Activated T-cell treated with anti-CD3 and anti-CD28 coated beads for 48 hours (primary cell): Measurements from ENCODE around the gene LYRM7.
"Not testable (repeated sequence)": the region's sequence is repeated elsewhere in the genome, so short reads cannot be mapped to it uniquely, and the experiment has no call there.

Source experiments
- DNase-seq: peaks from one replicate; pipeline ENCODE4 v3.0.0-alpha.2; 2020; ENCODE audit warnings: low read depth

LYRM7 gene

DNA sequence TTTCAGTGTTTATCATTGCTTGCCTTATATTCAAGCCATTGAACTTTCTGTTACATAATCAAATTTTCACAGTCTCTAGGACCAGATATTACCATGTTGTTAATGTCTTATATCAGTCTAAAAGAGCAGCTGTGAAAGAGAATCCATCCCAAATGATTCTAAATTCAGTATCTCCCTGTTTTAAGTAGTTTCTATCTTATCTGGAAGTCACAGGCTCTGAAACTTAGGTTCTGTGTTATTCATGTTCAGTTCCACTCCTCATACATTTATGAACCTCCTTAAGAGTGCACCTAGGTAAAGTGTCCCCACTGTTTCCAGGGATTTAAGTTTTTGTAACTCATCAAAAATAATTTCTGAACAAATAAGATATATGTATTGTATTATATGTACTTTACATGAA lies 9.7 kb downstream of the LYRM7 start:
- no peak for DNase-seq

DNA sequence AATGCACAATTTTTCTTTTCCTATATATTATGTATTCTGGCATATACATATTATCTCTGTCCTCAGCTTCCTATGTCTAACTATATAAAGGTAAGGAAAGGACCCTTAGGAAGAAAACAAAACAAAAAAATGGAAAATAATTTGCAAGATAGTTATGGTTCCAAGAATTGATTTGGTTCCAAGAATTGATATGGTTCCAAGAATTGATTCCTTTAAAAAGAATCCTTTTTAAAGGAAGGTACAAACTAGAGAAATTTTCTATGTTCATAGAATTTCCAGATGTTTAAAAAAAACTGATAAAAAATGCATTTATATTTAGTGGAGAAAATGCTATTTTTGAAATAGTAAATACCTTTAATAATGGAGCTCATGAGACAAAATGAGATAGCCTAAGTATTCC lies 12.1 kb downstream of the LYRM7 start:
- no peak for DNase-seq

DNA sequence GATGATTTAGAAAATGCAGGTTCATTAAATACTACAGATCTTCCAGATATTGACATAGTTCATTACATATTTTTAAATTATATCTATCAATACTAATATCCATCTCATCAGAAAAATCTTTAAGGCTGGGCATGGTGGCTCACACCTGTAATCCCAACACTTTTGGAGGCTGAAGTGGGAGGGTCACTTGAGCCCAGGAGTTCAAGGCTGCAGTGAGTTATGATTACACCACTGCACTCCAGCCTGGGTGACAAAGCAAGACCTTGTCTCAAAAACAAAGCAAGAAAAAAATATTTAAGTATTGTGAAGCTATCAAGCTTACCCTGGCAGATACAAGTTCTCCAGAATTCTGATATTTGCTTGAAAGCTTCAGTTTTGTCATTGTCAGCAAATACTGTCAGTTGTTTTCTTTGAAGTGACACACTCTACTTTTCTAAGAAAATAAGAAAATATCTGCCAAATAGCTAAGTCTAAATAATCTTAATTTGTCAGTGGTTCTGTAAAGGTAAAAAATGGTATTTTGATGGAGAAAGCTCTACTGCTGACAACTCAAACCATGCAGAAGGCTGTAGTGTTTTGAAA lies 14.9 kb downstream of the LYRM7 start:
- DNase-seq, result no peak

DNA sequence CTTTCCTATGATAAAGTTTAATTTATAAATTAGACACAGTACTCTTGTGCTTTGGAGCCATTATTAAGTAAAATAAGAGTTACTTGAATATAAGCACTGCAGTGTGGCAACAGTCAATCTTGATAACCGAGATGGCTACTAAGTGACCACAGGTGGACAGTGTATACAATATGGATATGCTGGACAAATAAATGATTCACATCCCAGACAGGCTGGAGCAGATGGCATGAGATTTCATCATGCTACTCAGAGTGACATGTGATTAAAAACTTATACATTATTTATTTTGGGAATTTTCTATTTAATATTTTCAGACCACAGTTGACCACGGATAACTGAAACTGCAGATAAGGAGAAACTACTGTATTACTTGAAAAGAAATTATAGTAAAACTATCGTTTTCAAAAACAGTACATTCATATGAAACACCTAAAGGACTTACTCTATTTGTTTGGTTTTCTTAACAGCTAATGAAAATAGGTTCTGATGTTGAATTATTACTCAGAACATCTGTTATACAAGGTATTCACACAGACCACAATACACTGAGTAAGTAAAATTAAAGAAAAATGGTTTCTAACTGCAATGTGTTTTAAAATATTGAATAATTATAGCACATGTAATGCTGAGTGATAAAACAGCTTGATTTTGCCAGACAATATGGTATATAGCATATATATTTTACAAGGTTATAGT lies 16.0 kb downstream of the LYRM7 start:
- DNase-seq, result no peak

DNA sequence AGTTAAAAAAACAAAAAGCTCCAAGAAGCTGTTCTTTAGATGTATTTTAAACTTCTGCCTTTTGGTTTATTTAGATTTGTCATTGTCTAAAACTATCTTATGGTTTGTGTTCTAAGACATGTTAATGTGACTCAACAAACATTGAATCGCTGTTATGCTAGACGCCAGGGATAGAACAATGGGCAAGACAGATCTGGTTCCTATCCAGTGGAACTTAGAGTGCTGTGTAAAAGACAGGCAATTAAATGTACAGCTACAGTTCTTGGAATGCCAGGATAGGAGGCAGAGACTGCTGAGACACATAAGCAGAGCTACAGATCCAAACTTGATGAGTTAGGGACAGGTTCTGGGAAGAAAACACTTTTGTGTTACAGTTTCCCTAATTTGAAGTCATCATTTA lies 22.4 kb downstream of the LYRM7 start:
- no peak for DNase-seq

DNA sequence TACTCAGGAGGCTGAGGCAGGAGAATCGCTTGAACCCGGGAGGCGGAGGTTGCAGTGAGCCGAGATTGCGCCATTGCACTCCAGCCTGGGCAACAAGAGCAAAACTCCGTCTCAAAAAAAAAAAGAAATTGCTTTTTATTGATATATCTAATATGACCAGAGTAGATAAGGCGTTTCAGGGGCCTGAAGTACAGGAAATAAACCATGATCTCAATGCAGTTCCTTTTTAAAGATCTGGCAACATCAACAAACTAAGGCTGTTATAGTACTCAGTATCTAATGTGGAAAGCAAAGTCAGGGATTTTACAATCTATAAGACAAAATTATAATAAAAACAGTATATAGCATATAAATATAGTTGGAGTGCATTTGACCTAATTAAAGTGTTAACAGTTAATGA lies 23.2 kb downstream of the LYRM7 start:
- not testable (repeated sequence) for DNase-seq

DNA sequence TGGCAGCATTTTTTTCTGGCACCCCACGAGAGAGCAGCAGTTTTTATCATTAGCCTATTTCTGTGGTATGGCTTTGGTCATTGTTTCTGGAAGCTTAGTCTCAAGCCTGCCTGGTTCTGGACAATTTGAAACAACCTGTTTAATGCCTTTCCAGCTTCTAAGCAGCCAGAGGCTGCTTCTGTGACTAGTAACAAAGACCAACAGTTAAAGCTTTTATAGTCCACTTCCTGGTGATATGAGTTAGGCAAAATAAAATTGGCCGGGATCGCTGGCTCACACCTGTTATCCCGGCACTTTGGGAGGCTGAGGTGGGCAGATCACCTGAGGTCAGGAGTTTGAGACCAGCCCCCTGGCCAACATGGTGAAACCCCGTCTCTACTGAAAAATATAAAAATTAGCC lies 24.0 kb downstream of the LYRM7 start:
- no peak for DNase-seq

DNA sequence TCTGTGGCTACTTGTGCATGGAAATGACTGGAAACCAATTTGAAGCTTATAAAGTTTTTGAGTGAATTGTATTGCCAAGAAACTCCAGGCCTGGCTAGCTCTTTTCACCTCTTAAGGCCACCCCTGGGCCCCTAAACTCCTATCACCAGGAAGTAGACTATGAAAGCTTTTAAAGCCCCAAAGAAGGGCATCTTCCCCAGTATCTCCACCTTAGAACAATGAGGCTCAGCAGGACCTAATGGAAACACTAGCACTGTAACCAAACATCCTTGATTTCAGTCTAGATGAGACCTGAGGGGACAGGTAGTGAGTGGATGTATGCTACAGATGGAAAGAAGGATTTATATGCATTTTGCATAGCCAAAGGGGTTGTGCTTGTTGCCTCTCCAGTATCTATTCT lies 25.0 kb downstream of the LYRM7 start:
- no peak for DNase-seq

DNA sequence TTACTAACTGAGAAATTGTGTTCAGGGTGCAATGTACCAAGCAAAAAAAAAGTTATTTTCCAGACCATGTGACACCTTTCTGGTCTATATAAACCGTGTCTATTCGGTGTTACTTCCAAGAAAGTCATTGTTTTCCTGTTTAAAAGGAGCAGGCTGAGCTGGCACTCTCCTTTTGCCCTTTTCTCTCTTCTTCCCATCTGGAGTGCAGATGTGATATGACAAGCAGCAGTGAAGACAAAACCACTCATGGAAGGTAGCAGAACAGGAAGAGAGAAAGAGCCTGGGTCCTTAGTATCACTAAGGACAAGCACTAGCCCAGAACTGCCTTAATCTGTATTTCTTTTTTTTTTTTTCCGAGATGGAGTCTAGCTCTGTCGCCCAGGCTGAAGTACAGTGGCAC lies 25.6 kb downstream of the LYRM7 start:
- DNase-seq, result no peak

DNA sequence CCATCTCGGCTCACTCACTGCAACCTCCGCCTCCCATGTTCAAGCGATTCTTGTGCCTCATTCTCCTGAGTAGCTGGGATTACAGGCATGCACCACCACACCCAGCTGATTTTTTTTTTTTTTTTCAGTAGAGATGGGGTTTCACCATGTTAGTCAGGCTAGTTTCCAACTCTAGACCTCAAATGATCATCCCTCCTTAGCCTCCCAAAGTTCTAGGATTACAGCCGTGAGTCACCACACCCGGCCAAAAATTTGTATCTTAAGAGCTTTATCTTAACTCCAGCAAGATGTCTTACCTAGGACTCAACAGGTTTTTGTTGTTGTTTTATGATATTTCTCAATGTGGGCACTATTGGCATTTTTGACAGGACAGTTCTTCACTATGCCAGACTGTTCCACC lies 27.9 kb downstream of the LYRM7 start:
- no peak for DNase-seq

DNA sequence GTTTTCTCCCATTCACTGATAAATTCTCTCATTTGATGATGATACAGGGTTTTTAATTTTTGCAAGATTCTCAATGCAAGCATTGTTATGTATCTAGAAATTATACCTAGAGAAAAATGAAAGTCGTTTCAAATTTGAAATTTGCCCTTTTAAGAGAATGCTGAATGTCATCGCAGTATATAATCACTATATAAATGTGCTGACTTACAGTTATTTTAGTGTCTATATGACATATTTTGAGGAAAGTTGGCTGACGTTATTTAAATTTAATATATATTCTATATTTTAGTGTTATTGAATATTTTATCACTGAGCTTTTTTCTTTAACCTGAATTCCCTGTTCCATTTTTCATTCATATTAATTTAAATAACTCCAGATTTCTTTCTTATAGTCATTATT lies 29.8 kb downstream of the LYRM7 start:
- DNase-seq, result no peak

DNA sequence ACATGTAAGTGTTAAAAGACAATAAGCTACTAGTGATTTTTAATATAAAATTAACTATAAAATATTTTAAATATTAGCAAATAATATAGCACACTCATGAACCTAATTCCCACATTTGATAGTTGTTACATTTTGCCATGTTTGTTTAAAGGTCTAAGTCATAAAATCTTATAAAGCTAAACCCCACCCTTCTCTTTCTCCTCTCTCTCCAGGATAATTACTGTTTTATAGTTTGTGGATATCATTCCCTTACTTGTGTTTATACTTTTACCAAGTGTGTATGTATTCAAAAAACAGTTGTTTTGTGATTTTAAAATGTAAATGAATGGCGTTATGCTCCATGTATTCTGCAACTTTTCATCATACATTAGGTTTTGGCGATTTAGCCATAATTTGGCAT lies 34.2 kb downstream of the LYRM7 start:
- DNase-seq, result no peak

DNA sequence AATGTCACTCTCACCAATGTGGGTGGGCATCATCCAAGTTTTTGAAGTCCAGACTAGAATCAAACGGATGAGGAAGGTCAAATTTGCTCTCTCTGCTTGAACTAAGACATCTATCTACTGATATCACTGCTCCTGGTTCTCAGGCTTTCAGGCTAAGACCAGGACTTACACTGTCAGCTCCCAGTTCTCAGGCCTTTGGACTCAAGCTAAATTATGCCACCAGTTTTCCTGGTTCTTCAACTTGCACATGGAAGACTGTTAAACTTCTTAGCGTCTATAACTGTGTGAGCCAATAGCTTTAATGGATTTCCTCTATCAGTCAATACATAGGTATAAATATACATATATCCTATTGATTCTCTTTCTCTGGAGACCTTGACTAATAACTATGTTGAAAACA lies 35.3 kb downstream of the LYRM7 start:
- no peak for DNase-seq

DNA sequence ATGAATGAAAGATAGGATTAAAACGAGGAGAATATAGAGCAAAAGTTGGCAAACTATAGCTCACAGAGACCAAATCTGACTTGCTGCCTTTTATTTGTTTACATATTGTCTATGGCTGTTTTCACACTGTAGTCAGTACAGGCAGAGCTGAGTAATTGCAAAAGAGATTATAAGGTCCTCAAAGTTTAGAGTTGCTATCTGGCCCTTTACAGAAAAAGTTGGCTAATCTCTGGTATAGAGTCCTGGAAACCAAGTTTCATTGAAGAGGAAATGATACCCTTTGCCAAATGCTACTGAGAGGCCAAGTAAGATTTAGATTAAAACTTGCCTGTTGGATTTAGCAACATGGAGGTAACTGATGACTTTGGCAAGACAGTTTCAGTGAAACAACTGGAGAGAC lies 36.0 kb downstream of the LYRM7 start:
- no peak for DNase-seq

DNA sequence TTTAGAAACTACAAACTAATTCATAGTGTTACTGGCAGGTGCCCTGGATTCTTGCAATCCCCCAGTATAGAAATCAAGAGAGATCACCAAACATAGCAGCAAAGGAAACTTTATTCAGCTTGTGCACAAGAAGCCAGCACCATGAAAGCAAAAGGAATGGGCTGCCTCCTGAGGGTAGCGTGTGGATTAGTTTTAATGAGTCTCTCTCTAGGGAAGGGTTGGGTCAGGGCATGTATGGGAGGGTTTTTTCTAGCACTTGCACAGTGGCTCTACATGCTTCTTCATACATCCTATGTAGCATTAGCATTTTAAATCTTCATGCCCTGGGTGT lies 38.4 kb downstream of the LYRM7 start:
- DNase-seq, result no peak

DNA sequence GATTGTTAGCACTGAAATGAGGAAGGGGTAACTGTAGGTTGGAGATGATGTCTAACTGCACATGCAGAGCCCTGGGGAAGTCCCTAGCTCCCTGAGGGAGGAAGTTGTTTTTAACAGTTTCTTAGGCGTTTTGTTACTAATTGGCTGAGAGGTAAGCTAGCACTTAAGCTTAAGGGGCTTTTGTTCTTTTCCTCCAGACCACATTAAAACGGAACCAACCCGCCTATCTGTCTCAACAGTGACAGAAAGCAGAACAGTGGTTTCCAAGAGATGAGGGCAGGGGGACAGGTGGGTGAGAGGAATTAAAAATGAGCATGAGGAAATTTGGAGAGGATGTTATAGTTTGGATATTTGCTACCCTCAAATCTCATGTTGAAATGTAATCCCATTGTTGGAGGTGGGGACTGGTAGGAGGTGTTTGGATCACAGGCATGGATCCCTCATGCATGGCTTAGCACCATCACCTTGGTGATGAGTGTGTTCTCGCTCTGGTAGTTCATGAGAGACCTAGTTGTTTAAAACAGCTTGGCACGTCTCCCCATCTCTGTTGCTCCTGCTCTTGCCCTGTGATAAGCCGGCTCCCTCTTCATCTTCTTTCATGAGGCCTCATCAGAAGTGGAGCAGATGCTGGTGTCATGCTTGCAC lies 38.9 kb downstream of the LYRM7 start:
- DNase-seq, result peak; percentile 10

DNA sequence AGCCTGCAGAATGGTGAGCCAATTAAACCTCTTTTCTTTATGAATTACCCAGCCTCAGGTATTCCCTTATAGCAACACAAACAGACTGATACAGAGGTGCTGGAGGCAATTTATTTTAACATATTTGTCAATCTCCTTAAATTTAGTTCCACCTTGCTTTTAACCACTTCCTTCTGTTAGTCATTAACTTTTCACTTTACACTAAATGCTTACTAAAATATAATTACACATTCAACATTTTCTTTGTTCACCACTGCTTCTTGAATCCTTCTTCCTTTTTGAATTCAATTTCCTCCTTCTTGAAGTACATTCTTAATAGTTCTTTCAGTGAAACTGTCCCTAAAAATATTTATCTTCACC lies 39.4 kb downstream of the LYRM7 start:
- no peak for DNase-seq

DNA sequence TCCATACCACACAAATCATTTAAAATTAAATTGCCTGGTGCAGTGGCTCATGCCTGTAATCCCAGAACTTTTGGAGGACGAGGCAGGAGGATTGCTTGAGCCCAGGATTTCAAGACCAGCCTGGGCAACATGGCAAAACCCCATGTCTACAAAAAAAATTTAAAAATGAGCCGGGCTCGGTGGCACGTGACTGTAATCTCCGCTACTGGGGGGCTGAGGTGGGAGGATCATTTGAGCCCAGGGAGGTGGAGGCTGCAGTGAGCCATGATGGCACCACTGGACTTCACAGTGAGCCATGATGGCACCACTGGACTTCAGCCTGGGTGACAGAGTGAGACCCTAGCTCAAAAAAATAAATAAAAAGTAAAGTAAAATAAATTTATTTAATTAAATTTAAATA lies 40.9 kb downstream of the LYRM7 start:
- DNase-seq, result no peak

DNA sequence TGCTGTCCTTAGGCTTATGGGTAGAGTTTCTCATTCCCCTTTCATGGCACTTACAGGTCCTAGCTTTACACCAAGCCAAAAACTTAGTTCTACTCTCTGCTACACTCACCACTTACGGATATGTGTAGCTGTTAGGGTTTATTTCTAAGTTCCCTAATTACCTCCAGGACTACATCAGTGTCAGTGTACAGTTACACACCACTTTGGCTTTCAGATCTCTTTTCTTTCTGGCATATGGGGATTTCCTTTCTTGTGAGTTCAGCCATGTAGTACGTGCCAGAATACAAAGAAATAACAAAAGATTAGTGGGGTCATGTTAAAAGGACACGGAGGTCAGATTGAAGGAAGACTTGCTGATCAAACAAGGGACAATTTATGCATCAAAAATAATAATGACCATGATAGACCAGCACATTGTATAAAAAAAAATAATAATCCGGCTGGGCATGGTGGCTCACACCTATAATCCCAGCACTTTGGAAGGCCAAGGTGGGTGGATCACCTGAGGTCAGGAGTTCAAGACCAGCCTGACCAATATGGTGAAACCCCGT lies 41.8 kb downstream of the LYRM7 start:
- DNase-seq, result no peak

DNA sequence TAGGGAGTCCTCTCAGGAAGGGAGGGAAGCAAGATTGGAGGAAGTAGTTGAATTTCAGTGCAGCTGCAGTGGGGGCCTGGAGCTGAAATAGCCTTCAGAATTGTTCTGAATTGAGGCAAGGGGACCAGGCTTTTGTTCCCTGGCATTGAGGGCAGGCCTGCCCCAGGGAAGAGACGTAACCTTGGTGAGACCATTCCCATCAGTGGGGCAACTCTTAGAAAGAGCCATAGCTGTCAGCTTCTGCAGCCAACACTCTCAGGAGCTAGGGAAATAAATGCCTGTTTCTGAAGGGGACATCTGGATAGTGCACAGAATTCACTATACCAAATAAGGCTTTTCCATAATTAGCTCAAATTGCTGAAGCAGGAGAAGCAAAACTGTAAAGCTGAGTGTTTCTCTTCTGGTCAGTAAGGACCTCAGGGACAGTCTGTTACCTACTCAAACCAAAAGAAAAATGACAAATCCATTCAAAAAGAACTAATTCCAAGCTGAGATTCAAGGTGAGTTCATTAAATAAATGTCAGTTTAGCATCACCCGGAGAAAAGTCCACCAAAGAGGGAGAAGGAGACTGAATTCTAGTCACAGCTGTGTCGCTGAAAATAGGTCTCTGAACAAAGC lies 44.0 kb downstream of the LYRM7 start:
- DNase-seq, result no peak

DNA sequence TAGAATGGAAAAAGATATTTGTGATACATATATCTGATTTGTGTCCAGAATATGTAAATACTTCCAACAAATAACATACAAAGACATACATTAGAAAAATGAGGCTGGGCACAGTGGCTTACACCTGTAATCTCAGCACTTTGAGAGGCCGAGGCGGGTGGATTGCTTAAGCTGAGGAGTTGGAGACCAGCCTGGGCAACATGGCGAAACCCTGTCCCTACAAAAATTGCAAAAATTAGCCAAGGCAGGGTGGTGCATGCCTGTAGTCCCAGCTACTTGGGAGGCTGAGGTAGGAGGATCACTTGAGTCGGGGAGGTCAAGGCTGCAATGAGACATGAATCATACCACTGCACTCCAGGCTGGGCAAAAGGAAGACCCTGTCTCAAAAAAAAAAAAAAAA lies 47.0 kb downstream of the LYRM7 start:
- no peak for DNase-seq

DNA sequence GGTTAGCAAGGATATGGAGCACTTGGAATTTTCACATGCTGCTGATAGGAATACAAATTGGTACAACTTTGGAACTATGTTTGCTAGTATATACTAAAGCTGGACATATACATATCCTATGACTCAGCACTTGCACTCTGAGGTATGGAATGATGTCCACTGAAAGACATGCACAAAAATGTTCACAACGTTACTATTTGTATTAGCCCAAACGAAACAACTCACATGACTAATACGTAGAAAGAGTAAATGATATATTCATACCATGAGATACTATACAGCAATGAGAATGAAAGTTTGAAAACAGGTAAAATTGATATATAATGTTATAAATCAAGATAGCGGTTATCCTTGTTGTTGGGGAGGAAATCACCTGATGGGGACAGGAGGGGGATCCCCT lies 47.6 kb downstream of the LYRM7 start:
- DNase-seq, result no peak

DNA sequence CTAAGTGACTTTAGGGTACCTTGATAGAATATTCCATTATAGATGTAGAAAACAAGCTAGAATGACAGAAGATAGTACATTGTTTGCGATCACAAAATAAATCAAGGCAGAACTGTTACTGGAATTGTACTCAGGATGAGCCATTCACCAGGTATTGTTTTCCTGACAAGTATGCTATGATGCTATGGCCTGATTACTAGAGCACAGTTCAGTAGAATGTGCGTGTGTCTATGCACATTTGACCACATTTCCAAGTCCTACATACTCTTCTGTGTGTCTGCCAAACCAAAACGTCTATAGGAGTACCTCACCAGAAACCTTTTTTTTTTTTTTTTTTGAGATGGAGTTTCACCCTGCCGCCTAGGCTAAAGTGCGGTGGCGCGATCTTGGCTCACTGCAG lies 49.8 kb downstream of the LYRM7 start:
- DNase-seq, result no peak
